Mucosa of stomach (tissue), 1 donor: Measurements from ENCODE around the gene BLID.

Experiments used
- H3K27me3 ChIP-seq: one replicate; pipeline ENCODE4 v1.7.0; 2013; ENCODE audit warnings: mild to moderate bottlenecking, low read length; ENCODE audit not compliant: control insufficient read depth, insufficient read depth
- H3K36me3 ChIP-seq: one replicate; pipeline ENCODE4 v1.7.0; 2013; ENCODE audit warnings: low read length; ENCODE audit not compliant: control insufficient read depth, insufficient read depth
- H3K4me1 ChIP-seq: one replicate; pipeline ENCODE4 v1.7.0; 2013; ENCODE audit warnings: mild to moderate bottlenecking, low read length; ENCODE audit not compliant: control insufficient read depth, insufficient read depth
- H3K4me3 ChIP-seq: one replicate; pipeline ENCODE4 v1.7.0; 2013; ENCODE audit warnings: low read length
- H3K9ac ChIP-seq: one replicate; pipeline ENCODE4 v1.7.0; 2013; ENCODE audit warnings: mild to moderate bottlenecking, low read length, moderate library complexity
- H3K9me3 ChIP-seq: one replicate; pipeline ENCODE4 v1.7.0; 2013; ENCODE audit warnings: mild to moderate bottlenecking, low read length, moderate library complexity; ENCODE audit not compliant: control insufficient read depth
- donor health status: Pancreatic carcinoma.

The BLID gene

DNA sequence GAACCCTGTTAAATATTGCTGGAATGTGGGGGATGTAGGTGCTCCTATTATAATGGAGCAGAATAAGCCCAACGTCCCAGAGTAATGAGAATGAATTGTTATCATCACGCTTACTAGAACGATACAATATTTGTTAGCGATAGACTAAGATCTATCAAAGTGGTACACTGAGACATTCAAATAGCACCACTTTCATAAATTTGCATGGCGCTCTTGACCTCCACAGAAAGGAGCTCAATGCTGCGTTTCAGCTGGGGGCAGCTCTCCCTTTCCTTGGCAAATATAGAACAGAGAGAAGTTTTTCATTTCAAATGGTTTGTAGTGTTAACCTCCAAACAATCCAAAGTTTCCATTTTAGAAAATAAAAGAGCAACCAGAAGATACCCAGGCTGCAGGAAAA, 38.2 kb upstream of the BLID start:
- Histone ChIP-seq H3K36me3 (no peaks in the 10 kb centered on the region), H3K4me3 (no peak overlapping the region), H3K27me3 (no peaks in the 10 kb centered on the region), H3K9me3 (no peaks in the 10 kb centered on the region), H3K4me1 (peaks cover 8% of the 10 kb centered on the region), H3K9ac (no peak overlapping the region)

DNA sequence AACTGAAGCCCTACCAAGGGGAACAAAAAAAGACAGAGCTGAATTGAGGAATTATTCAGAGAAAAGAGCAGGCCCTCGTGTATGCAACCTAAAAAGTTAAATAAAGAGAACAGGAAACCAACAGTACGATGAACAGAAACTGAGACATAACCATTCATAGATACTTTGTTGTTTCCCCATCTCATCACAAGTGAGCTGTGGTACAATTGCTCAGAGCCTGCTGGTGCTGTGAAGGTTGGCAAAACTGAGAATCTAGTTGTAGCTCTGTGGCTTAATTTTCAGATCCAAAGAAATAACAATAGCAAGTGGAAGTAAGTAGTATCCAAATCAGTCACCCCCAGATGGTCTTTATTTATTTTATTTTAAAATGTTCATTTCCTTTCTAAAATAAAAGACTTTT, 37.7 kb upstream of the BLID start:
- Histone ChIP-seq H3K36me3 (no peaks in the 10 kb centered on the region), H3K4me3 (no peak overlapping the region), H3K27me3 (no peaks in the 10 kb centered on the region), H3K4me1 (peaks cover 12% of the 10 kb centered on the region), H3K9ac (no peak overlapping the region), H3K9me3 (no peaks in the 10 kb centered on the region)

DNA sequence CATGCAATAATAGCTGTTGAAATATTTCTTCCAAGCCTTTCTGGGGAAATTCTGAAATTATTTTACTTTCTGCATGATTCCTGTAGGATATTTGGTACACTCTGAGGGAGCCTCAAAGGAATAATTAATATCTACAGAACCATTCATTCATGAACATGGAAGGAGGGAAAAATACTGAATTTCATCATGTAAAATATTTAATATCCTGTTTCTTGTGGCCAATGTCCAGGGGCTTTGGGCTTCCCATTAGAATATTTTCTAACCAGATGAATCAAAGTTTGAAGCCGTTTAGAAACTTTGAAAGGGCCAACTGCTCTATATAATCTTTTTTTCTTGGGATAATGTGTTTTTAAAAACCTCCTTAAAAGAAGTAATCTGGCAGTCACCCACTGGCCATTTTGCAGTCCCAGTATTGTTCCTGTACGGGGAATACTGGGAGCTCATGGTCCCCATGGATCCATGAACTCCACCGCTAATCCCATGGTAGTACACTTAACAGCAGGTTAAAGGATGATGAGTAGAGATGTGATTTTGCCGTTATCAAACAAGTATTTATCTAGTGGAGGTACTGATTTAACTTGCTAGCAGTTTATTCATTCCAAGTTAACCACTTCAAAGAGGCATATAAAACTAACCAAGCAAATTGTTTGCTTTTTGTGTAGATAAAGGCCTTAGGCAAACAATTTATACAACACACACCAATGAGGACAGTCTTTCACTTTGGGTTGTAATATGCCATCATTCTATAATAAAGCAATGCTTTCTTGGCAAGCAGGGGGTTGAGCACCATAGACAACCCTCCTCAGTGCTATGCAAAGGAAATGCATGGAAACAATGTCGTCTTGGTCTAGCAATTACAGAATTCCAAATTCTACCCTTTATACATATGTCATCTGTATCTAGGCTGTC, 34.5 kb upstream of the BLID start:
- no peak overlapping the region for H3K4me3 ChIP-seq
- no peak overlapping the region for H3K9ac ChIP-seq
- no peaks in the 10 kb centered on the region for H3K36me3 ChIP-seq
- no peaks in the 10 kb centered on the region for H3K9me3 ChIP-seq
- peaks cover 7% of the 10 kb centered on the region for H3K4me1 ChIP-seq
- peaks cover 3% of the 10 kb centered on the region for H3K27me3 ChIP-seq

DNA sequence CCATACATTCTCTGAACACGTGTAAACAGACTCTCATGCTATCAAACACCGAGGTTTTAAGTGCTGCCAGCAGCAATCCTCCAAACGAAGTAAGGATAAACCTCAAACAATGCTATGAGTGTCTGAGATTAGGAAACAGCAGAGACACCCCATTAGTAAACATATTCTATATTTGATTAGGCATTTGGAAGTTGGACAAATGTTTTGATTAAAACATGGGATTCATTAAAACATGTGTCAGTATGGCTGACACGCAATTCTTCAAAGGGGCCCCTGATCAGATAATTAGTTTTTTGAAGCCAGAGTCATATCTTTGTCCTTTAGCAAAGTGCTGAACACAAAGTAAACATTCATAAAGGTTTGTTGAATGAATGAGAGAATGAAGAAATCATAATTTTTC, 33.2 kb upstream of the BLID start:
- Histone ChIP-seq H3K4me3 (no peak overlapping the region), H3K27me3 (peaks cover 3% of the 10 kb centered on the region), H3K36me3 (no peaks in the 10 kb centered on the region), H3K9me3 (no peaks in the 10 kb centered on the region), H3K4me1 (peaks cover 7% of the 10 kb centered on the region), H3K9ac (no peak overlapping the region)

DNA sequence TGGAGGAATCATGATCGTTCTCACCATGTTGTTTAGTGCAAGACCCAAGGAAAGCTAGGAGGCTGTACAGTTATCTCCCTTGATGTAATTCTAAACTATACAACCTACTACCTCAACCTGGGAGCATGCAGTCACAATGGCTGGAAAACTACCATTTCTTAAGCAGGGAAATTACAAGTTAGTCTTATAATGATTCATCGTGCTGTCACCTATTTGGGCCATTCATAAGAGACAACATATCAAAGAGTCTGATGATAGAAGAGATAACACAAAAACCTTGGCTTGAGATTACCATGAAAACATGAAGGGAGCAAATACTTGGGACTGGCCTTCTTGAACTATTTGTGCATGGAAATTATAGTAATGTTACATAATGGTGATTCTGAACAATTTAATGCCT, 30.5 kb upstream of the BLID start:
- Histone ChIP-seq H3K4me1 (peaks cover 7% of the 10 kb centered on the region), H3K9me3 (no peaks in the 10 kb centered on the region), H3K4me3 (no peak overlapping the region), H3K36me3 (no peaks in the 10 kb centered on the region), H3K9ac (no peak overlapping the region), H3K27me3 (peaks cover 3% of the 10 kb centered on the region)

DNA sequence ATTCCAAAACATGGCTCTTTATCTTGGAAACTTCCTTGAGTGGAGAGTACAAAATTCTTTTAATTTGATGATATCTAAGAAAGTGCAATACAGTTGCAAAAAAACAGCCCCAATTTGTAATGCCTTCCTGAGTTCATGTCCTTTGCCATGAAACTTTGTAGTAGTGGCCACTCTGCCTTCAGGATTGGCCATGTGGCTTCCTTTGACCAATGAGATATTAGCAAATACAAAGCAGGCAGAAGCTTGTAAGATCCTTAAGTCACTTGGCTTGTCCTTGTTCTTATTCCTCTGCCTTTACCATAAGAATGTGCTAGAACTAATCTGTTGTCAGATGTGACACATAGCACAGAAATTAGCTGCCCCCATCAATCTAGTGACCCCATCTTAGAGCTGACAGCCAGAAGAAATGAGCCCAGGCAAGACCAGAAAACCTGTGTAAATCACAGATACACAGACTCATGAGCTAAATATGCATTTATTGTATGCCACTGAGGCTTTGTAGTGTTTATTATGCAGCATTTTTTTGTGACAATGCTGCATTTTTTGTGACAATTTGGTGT, 29.8 kb upstream of the BLID start:
- no peak overlapping the region for H3K4me3 ChIP-seq
- no peaks in the 10 kb centered on the region for H3K9me3 ChIP-seq
- no peaks in the 10 kb centered on the region for H3K36me3 ChIP-seq
- peaks cover 7% of the 10 kb centered on the region for H3K4me1 ChIP-seq
- H3K9ac ChIP-seq = no peak overlapping the region
- peaks cover 3% of the 10 kb centered on the region for H3K27me3 ChIP-seq

DNA sequence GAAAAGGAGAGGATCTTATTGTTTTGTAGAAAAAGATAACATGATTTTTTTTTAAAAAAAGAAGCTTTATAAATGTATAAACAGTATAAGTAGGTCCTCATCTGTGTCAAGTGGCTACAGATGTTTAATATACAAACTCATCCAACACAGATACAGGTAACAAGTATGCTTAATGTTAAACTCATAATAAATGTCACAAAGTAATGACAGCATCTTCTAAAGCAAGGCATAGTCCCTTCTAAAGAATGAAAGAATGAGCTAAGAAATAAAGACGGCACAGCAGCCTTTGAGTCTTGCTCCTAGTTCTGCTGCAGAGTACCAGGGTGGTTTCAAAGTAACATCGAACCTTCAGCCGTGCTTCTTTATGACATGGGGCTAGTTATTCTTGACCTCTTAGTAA, 28.7 kb upstream of the BLID start:
- Histone ChIP-seq H3K27me3 (peaks cover 3% of the 10 kb centered on the region), H3K4me1 (peaks cover 7% of the 10 kb centered on the region), H3K4me3 (no peak overlapping the region), H3K9me3 (no peaks in the 10 kb centered on the region), H3K36me3 (no peaks in the 10 kb centered on the region), H3K9ac (no peak overlapping the region)

DNA sequence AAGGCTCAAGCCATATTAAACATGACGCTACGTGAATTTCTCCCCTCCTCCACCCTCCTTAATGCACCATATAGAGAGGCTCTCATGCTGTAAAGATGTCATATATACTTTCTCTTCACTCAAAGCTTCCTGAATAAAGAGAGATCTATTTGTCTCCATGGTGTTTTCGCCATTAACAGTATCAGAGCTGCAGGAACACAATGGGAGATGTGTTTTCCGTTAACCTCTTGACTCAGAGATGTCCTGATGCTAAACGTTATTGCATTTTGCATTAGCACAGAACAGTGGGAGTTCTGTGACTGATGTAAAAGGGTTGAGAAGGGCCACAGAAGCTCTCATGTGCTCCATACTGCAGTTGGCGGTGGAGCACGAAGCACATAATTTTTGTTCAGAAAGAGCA, 25.7 kb upstream of the BLID start:
- Histone ChIP-seq H3K4me1 (peaks cover 10% of the 10 kb centered on the region), H3K9ac (no peak overlapping the region), H3K9me3 (no peaks in the 10 kb centered on the region), H3K27me3 (peaks cover 3% of the 10 kb centered on the region), H3K4me3 (no peak overlapping the region), H3K36me3 (no peaks in the 10 kb centered on the region)

DNA sequence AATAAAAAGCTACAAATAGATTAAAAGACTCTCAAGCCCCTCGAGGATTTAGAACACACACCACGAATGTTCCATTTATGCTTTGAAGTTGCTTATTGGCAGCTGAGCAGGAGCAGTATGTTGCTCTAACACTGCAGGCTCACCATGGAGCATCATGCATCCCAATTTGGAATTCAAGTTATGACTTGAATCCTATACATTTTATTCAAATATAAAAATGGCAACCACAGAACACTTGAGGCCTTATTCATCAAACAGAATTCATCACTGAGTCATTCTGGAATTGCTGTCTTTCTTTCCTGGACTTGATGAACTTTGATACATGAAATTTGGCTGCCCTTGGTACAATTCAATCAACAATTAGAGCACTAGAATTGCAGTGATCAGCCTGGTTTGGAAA, 24.5 kb upstream of the BLID start:
- Histone ChIP-seq H3K4me3 (no peak overlapping the region), H3K9ac (no peak overlapping the region)

DNA sequence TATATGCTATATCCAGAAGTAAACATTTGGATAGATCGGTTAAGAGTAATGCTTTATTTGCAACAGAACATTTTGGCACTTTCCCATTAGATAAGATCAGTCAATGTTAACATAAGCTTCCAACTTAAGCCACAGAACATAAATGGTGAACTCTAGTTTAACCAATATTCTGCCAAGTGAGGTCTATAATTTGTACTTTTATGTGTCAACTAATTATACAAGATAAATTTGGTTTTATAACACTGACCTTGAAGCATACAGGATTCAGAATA, 23.5 kb upstream of the BLID start:
- H3K4me1 ChIP-seq = peaks cover 10% of the 10 kb centered on the region
- H3K9me3 ChIP-seq = no peaks in the 10 kb centered on the region
- H3K4me3 ChIP-seq = no peak overlapping the region
- no peak overlapping the region for H3K9ac ChIP-seq
- no peaks in the 10 kb centered on the region for H3K27me3 ChIP-seq
- no peaks in the 10 kb centered on the region for H3K36me3 ChIP-seq

More for the DNA sequence above, 24.5 kb upstream of the BLID start:
- H3K36me3 ChIP-seq = no peaks in the 10 kb centered on the region
- H3K4me1 ChIP-seq = peaks cover 10% of the 10 kb centered on the region
- H3K9me3 ChIP-seq = no peaks in the 10 kb centered on the region
- H3K27me3 ChIP-seq = no peaks in the 10 kb centered on the region

DNA sequence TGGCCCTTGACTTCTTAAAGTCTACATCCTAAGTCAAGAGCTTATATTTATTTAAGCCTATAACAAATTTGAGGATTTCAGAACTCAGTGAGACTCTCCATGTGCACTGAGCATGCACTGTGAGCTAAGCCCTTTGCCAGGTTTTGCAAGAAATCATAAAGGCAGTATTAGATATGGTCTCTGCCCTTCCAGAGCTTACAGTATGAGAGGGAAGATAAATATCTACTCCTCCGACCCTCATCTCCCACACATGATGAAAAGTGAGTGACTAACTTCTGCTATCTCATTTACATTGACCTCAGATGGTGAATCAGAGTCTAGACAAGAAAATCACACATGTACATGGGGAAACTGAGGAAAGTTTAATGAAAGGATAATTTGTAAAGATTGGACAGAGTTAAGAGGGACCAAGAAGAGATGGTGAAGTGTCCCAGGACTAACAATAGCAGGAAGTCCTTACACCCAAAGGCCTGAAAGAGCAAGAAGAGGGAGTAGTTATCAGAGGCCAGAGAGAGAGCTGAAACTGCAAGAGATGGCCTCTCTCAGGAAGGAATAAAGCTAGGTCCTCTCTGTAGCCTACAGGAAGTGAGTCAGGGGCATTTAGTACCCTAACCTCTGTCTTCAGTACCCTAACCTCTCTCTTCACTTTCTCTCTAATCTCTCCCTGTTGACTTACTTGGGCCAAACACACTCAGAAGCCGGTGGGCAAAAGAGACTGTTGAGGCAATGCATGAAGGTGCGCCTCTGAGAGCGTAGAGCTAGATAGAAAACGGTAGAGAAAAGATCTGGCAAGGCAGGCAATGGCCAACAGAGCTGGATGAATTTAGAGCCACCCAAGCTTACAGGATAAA, 23.0 kb upstream of the BLID start:
- H3K4me3 ChIP-seq = no peak overlapping the region
- H3K4me1 ChIP-seq = peaks cover 10% of the 10 kb centered on the region
- no peak overlapping the region for H3K9ac ChIP-seq
- H3K27me3 ChIP-seq = no peaks in the 10 kb centered on the region
- H3K36me3 ChIP-seq = no peaks in the 10 kb centered on the region
- H3K9me3 ChIP-seq = no peaks in the 10 kb centered on the region

DNA sequence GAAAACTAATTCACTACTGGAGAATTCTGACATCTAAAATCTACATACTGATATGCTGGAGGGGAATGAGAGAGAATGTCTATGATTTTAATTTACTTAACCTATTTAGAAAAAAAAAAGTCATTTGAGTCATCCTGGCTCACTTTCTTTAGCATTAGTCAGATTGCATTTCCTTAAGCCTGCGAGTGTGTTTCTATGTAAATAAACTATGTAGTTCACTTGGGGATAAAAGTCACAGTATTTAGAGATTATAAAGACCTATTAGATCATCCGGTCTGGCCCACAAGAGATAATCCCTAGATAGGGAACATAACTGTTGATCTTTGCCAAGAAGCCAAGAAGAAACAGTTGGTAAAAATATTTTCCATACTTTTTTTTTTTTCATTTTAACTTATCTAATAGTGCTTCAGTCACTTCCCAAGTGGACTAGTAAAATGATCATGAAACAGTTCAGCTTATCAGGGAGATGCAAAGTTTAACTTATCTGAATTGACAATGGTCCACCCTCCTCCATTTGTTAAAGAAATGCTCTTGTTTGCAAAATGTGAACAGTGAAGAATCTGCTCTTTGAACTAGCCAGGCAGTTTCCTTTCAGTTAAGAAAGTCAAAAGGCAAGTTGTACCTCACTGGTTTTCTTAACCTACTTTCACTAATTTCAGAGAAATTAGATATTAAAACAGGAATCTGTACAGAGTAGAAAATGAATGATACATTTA, 21.2 kb upstream of the BLID start:
- Histone ChIP-seq H3K4me3 (no peak overlapping the region), H3K4me1 (peaks cover 10% of the 10 kb centered on the region), H3K9ac (no peak overlapping the region), H3K9me3 (no peaks in the 10 kb centered on the region), H3K36me3 (no peaks in the 10 kb centered on the region), H3K27me3 (no peaks in the 10 kb centered on the region)
